ENCODE data around the gene BCAS3.
"Not testable (repeated sequence)": the region's sequence is repeated elsewhere in the genome, so short reads cannot be mapped to it uniquely, and the experiment has no call there.

Gene BCAS3

DNA sequence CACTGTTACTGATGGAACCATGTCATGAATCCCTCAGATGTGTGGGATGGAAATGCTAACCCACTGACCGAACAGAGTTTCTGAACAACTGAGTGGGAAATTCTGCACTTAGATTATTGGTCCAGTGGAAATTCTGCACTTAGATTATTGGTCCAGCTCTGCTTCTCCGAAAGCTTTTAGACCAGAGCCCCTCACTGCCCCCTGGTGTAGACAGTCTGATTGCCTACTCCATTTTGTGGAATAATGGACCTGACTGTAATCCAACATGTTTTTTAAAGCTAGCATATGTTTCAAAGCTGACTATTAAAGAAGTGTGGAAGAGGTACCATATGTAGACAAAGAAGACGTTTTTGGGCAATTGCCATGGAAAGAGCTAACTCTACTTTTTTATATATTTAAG lies 671.7 kb downstream of the BCAS3 start:
- TF ChIP-seq SPI1 (IDR thresholded peaks at IDR 0.05; ENCODE audit: low read depth, low read length) (no peak), PAX5 (IDR thresholded peaks at IDR 0.05; ENCODE audit: insufficient read depth, low read length, severe bottlenecking) (no peak), TAF1 (IDR thresholded peaks at IDR 0.05; ENCODE audit: low read depth, low read length) (no peak), POLR2A (IDR thresholded peaks at IDR 0.05; ENCODE audit: low read depth, low read length) (no peak), POLR2AphosphoS5 (IDR thresholded peaks at IDR 0.05; ENCODE audit: low read depth, low read length) (no peak), POU2F2 (IDR thresholded peaks at IDR 0.05; ENCODE audit: low read depth, low read length) (no peak)
- FAIRE-seq (no peak), DNase-seq (ENCODE audit: insufficient read length, low spot score) (no peak)

DNA sequence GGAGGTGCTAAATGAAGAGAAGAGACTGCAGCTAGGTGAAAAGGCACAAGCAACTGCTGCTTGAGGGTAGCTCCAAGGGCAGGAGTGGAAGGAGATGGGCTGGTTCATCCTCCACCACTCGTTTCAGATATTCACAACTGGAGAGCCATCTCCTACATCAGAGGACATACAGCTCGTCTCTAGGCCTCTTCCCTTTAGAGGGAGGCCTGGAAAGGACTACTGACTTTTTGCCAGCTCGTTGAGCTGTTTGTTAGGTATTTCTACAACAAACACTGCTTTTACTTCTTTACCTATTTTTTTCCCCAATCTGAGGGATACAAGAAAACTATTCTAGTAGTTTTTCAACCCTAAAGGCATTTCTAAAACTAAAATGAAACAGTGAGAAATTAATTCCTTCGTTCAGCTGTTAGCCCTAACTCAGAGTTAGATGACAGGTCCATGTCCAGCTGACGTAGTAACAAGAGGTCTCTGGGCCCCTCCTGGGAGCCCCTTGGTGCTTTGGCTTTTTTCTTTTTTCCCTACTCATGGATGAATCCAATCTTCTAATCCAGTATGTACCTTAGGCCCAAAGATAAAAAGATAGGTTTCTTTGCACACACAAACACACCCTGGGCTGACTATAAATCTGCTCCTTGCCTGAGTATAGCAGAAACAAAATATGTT lies 674.2 kb downstream of the BCAS3 start:
- no peak for DNase-seq (ENCODE audit: insufficient read length, low spot score)
- TF ChIP-seq POLR2AphosphoS5 (IDR thresholded peaks at IDR 0.05; ENCODE audit: low read depth, low read length) (no peak), SPI1 (IDR thresholded peaks at IDR 0.05; ENCODE audit: low read depth, low read length) (no peak), PAX5 (IDR thresholded peaks at IDR 0.05; ENCODE audit: insufficient read depth, low read length, severe bottlenecking) (no peak), TAF1 (IDR thresholded peaks at IDR 0.05; ENCODE audit: low read depth, low read length) (no peak), POU2F2 (IDR thresholded peaks at IDR 0.05; ENCODE audit: low read depth, low read length) (no peak)
- no peak for FAIRE-seq

DNA sequence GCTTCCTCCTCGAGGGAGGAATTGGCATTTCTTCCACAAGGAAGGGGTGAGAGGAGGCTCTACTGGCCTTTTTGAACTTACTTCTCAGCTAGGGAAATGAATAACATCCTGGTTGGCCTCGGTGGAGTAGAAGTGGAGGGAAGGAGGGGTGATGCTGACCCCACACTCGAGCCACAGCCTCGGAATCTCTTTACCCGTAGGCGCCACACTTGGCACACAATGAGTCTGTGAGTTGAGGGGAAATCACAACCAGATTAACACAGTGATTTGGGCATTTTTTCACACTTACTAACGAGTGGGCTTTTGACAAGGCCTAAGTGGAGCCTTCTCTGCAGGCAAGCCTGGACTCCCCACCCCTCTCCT lies 674.7 kb downstream of the BCAS3 start:
- TF ChIP-seq POU2F2 (IDR thresholded peaks at IDR 0.05; ENCODE audit: low read depth, low read length) = no peak
- no peak for TF ChIP-seq SPI1 (IDR thresholded peaks at IDR 0.05; ENCODE audit: low read depth, low read length)
- TF ChIP-seq POLR2A (IDR thresholded peaks at IDR 0.05; ENCODE audit: low read depth, low read length) = no peak
- no peak for TF ChIP-seq POLR2AphosphoS5 (IDR thresholded peaks at IDR 0.05; ENCODE audit: low read depth, low read length)
- TF ChIP-seq PAX5 (IDR thresholded peaks at IDR 0.05; ENCODE audit: insufficient read depth, low read length, severe bottlenecking) = no peak
- no peak for TF ChIP-seq TAF1 (IDR thresholded peaks at IDR 0.05; ENCODE audit: low read depth, low read length)
- no peak for DNase-seq (ENCODE audit: insufficient read length, low spot score)
- no peak for FAIRE-seq

DNA sequence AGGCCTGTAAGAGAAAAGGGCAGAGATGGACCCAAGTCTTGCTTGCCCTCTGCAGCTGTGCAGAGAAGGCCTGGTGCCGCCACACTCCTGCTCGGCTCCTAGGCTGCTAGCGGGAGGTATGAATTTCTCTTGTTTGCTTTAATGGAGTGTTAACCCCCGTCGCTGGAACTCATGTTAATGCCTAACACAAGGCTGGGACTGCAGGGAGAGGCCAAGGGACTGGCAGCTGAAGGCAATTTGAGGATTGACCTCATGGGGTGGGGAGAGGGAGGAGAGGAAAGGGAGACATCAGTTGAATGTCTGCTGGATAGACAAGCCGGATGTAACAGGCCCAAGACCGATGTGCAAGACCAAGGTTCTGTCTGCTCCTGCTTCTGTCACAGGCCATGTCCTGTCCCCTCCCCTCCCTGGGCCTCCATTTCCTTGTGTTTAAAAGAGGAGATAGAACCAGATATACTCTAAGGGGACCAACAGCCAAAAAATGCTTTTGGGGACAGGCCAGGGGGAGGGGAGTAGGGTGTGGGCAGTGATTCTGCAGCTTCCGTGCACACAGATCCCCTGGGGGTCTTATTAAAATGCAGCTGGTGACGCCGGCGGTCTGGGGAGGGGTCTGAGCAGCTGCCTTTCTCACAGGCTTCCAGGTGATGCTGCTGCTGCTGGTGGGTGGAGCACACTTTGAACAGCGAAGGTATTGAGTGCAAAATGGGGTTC lies 675.3 kb downstream of the BCAS3 start:
- FAIRE-seq (no peak), DNase-seq (ENCODE audit: insufficient read length, low spot score) (no peak)
- TF ChIP-seq POLR2A (IDR thresholded peaks at IDR 0.05; ENCODE audit: low read depth, low read length) = no peak
- TF ChIP-seq TAF1 (IDR thresholded peaks at IDR 0.05; ENCODE audit: low read depth, low read length) = no peak
- no peak for TF ChIP-seq PAX5 (IDR thresholded peaks at IDR 0.05; ENCODE audit: insufficient read depth, low read length, severe bottlenecking)
- TF ChIP-seq POU2F2 (IDR thresholded peaks at IDR 0.05; ENCODE audit: low read depth, low read length) = no peak
- TF ChIP-seq POLR2AphosphoS5 (IDR thresholded peaks at IDR 0.05; ENCODE audit: low read depth, low read length) = no peak
- TF ChIP-seq SPI1 (IDR thresholded peaks at IDR 0.05; ENCODE audit: low read depth, low read length) = no peak

DNA sequence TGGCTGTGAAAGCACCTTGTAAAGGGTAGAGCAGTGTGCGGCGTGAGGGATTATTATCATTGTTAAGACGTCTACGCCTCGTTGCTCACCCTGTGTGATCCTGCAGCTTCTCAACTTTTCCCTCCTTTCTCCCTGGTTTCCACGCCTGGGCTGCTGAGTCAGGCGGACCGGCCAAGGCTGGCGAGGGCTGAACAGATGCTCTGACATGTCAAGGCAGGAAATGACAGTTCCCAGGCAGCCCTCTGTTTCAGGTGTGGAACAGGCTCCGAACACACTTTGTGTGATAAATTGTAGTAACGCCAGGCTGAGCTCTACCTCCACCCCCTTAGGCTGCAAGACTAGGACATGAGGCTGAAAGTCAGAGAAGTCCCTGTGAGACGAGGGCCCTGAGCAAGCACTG lies 676.0 kb downstream of the BCAS3 start:
- TF ChIP-seq PAX5 (IDR thresholded peaks at IDR 0.05; ENCODE audit: insufficient read depth, low read length, severe bottlenecking) (no peak), POU2F2 (IDR thresholded peaks at IDR 0.05; ENCODE audit: low read depth, low read length) (no peak), POLR2A (IDR thresholded peaks at IDR 0.05; ENCODE audit: low read depth, low read length) (no peak), TAF1 (IDR thresholded peaks at IDR 0.05; ENCODE audit: low read depth, low read length) (no peak), SPI1 (IDR thresholded peaks at IDR 0.05; ENCODE audit: low read depth, low read length) (no peak), POLR2AphosphoS5 (IDR thresholded peaks at IDR 0.05; ENCODE audit: low read depth, low read length) (no peak)
- no peak for DNase-seq (ENCODE audit: insufficient read length, low spot score)
- FAIRE-seq = no peak

DNA sequence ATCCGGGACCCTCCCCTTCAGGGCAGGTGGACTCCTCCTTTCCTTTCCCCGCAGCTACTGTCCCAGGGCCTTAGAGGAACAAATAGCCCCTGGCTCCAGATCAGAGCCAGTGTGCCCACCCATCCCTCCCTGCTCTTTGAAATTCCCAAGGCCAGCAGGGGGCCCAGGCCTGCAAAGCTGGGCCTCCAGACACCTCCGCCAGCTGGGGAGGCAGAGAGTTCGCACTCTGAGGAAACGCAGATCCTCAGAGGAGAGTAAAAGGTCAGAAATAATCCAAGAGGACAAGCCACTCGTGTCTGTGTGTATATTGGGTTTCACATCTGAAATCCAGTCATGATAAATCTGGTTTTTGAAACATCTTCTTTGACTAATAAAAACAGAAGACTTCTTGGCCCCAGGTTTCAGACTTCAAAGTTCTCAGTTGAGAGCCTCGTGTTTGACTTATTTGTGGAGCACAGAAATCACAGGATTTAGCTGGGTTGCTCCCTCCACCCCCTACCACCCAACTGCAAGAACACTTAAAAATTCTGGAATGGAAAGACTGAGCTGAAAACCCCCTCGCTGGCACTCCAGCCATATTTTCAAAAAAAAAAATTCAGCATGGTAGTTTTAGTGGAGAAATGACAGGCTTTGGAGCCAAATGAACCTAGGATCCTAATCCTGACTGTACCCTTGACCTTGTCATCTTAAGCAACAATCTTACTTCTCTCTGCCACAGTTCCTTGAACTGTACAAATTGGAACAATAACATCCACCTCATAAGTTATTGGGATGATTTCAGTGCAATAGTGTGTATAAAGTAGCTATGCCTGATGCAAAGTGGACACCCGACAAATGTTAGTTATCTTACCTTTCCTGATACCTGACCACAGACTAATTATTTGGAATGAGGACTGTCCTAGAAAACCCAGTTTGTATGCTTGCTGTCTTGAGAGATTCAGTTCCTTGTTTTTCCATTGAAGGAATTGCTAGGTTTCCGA lies 677.5 kb downstream of the BCAS3 start:
- TF ChIP-seq TAF1 (IDR thresholded peaks at IDR 0.05; ENCODE audit: low read depth, low read length) = no peak
- no peak for TF ChIP-seq POLR2A (IDR thresholded peaks at IDR 0.05; ENCODE audit: low read depth, low read length)
- no peak for TF ChIP-seq POU2F2 (IDR thresholded peaks at IDR 0.05; ENCODE audit: low read depth, low read length)
- no peak for TF ChIP-seq POLR2AphosphoS5 (IDR thresholded peaks at IDR 0.05; ENCODE audit: low read depth, low read length)
- no peak for TF ChIP-seq SPI1 (IDR thresholded peaks at IDR 0.05; ENCODE audit: low read depth, low read length)
- no peak for DNase-seq (ENCODE audit: insufficient read length, low spot score)
- no peak for FAIRE-seq

DNA sequence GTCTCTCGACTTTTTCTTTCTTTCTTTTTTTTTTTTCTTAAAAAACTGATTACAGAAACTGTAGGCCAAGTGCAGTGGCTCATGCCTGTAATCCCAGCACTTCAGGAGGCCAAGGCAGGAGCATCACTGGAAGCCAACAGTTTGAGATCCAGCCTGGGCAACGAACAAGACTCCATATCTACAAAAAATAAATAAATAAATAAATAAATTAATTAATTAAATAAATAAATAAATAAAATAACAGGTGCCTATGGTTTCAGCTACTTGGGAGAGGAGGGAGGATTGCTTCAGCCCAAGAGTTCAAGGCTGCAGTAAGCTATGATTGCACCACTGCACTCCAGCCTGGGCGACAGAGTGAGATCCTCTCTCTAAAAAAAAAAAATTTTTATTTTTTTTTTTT lies 679.4 kb downstream of the BCAS3 start:
- FAIRE-seq = not testable (repeated sequence)

DNA sequence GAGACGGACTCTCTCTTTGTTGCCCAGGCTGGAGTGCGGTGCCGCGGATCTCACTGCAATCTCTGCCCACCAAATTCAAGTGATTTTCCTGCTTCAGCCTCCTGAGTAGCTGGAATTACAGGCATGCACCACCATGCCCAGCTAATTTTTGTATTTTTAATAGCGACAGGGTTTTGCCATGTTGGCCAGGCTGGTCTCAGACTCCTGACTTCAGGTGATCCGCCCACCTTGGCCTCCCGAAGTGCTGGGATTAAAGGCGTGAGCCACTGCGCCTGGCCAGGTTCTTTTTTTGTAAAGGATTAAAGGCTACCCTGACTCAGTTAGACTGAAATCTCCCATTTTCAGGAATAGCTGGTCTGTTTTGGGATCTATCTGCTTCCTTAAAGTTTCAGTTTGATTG lies 681.9 kb downstream of the BCAS3 start:
- DNase-seq (ENCODE audit: insufficient read length, low spot score) = not testable (repeated sequence)

More for the DNA sequence above, 679.4 kb downstream of the BCAS3 start:
- DNase-seq (ENCODE audit: insufficient read length, low spot score) = not testable (repeated sequence)

DNA sequence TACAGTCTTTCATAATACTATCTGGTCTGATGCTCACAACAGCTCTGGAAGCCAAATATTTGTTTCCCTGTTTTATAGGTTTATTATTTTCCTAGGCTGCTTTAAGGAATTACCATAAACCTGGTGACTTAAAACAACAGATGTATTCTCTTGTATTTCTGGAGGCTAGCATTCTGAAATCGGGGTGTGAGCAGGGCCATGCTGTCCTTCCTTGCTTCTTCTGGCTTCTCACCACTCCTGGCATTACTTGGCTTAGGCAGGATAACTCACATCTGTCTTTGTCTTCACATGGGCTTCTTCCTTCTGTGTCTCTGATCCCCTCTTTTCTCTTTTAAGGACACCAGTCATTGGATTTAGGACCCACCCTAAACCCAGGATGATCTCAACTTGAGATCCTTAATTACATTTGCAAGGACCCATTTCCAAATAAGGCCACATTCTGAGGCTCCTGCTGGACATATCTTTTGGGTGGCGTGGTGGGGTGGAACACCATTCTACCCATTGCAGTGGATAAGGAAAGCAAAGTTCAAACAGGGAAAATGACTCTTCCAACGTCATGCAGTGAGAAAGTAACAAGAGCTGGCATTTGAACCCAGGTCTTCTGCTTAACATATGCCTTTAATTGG lies 682.8 kb downstream of the BCAS3 start:
- DNase-seq (ENCODE audit: insufficient read length, low spot score) (no peak), FAIRE-seq (no peak)
- TF ChIP-seq POLR2A (IDR thresholded peaks at IDR 0.05; ENCODE audit: low read depth, low read length) (no peak), POU2F2 (IDR thresholded peaks at IDR 0.05; ENCODE audit: low read depth, low read length) (no peak)

More for the DNA sequence above, 681.9 kb downstream of the BCAS3 start:
- not testable (repeated sequence) for FAIRE-seq
